Stimulated activated CD8-positive, alpha-beta memory T cell treated with anti-CD3 and anti-CD28 coated beads, Interleukin-15, amount 100 ng/mL, for 1 hour (primary cell): ENCODE data around the gene GABRE.

ENCODE experiments used
- DNase-seq: peaks from one replicate; pipeline ENCODE4 v3.0.0-alpha.2; 2020; ENCODE audit warnings: low read depth

Gene GABRE

GRCh38 chrX:151974336-151975227, at the start of gene GABRE:
TSS of gene GABRE (minus strand) at chrX:151974676. CDS start at chrX:151974625, 51 bp downstream.
- DNase-seq, result no peak

- DNase-seq, result no peak
Measured at GRCh38 chrX:152020888-152021287, 46.4 kb upstream of the GABRE start.

- DNase-seq, result no peak
Measured at GRCh38 chrX:151999813-152000212, 25.3 kb upstream of the GABRE start.

GRCh38 chrX:151997539-151997938, 23.1 kb upstream of the GABRE start:
- no peak for DNase-seq

GRCh38 chrX:151996347-151996746, 21.9 kb upstream of the GABRE start:
- DNase-seq, result no peak

- DNase-seq, result no peak
Measured at GRCh38 chrX:151994476-151994875, 20.0 kb upstream of the GABRE start.

- DNase-seq, result no peak
Measured at GRCh38 chrX:151988706-151989299, 14.3 kb upstream of the GABRE start.

- DNase-seq, result no peak
Measured at GRCh38 chrX:151987108-151987507, 12.6 kb upstream of the GABRE start.

GRCh38 chrX:151985955-151986354, 11.5 kb upstream of the GABRE start:
- no peak for DNase-seq

- no peak for DNase-seq
Measured at GRCh38 chrX:151985531-151985930, 11.1 kb upstream of the GABRE start.

GRCh38 chrX:151984902-151985301, 10.4 kb upstream of the GABRE start:
- DNase-seq, result no peak

- no peak for DNase-seq
Measured at GRCh38 chrX:151984328-151984727, 9.9 kb upstream of the GABRE start.

- no peak for DNase-seq
Measured at GRCh38 chrX:151983186-151983585, 8.7 kb upstream of the GABRE start.

- no peak for DNase-seq
Measured at GRCh38 chrX:151982222-151982621, 7.7 kb upstream of the GABRE start.

- no peak for DNase-seq
Measured at GRCh38 chrX:151981129-151981528, 6.7 kb upstream of the GABRE start.

GRCh38 chrX:151977923-151978322, 3.4 kb upstream of the GABRE start:
- DNase-seq, result no peak

GRCh38 chrX:151977009-151977408, 2.5 kb upstream of the GABRE start:
- no peak for DNase-seq

- DNase-seq, result no peak
Measured at GRCh38 chrX:151975736-151976275, 1.3 kb upstream of the GABRE start.

GRCh38 chrX:151975228-151975593, 735 bp upstream of the GABRE start:
- no peak for DNase-seq

GRCh38 chrX:151973851-151974335, 583 bp downstream of the GABRE start:
- DNase-seq, result no peak

GRCh38 chrX:151973060-151973661, 1.3 kb downstream of the GABRE start:
- DNase-seq, result no peak

- no peak for DNase-seq
Measured at GRCh38 chrX:151970661-151971060, 3.8 kb downstream of the GABRE start.

- DNase-seq, result no peak
Measured at GRCh38 chrX:151970027-151970426, 4.4 kb downstream of the GABRE start.
